Gastrocnemius medialis (tissue), 4 donors: ENCODE data around the gene ADGRF5. TPM values are rescaled to one million over a fixed set of nuclear protein-coding genes. Genes with fewer than 3 reads are reported as not detected.

Experiments
- ATAC-seq, 2 donors: fragments of 150-250 bp; one replicate each; pipeline ENCODE4 v1.9.1; 2016
- DNase-seq, 2 donors: peaks; one replicate each; pipeline ENCODE4 v3.0.0-alpha.2; 2019
- H3K27ac ChIP-seq, 4 donors: fragments of 200-600 bp; sonication (generic); 1 replicate in 1 of 4; 2 replicates in 3 of 4; pipeline ENCODE4 v1.5.1; 2016 to 2018; ENCODE audit warnings: mild to moderate bottlenecking in 2 of 4, moderate library complexity in 1 of 4
- H3K27me3 ChIP-seq, 3 donors: fragments of 200-600 bp; sonication (generic) in 2 of 3; 1 replicate in 1 of 3; 2 replicates in 2 of 3; pipeline versions ENCODE4 v1.5.1 to v1.6.0; 2016 to 2019; ENCODE audit warnings: mild to moderate bottlenecking in 1 of 3, moderate library complexity in 1 of 3
- H3K36me3 ChIP-seq, 2 donors: fragments of 200-600 bp; sonication (generic) in 1 of 2; one replicate each; pipeline ENCODE4 v1.5.1; 2017 to 2018
- H3K4me1 ChIP-seq, 2 donors: fragments of 200-600 bp; sonication (generic) in 1 of 2; one replicate each; pipeline ENCODE4 v1.5.1; 2016 to 2017; ENCODE audit warnings: mild to moderate bottlenecking in 2 of 2
- H3K4me3 ChIP-seq, 4 donors: fragments of 200-600 bp; sonication (generic) in 3 of 4; 1 replicate in 1 of 4; 2 replicates in 3 of 4; pipeline ENCODE4 v1.5.1; 2016 to 2019; ENCODE audit warnings: mild to moderate bottlenecking in 2 of 4
- H3K9me3 ChIP-seq, 3 donors: fragments of 200-600 bp; sonication (generic) in 2 of 3; 1 replicate in 1 of 3; 2 replicates in 2 of 3; pipeline ENCODE4 v1.5.1; 2016 to 2019
- CTCF ChIP-seq, 5 experiments: fragments of 450-650 bp in 3 of 5; fragments of 200-600 bp in 2 of 5; sonication (generic) in 2 of 5; IDR thresholded peaks in 4 of 5; conservative IDR thresholded peaks in 1 of 5; 1 replicate in 4 of 5; 2 replicates in 1 of 5; pipeline ENCODE4 v1.5.1; 2016 to 2019; ENCODE audit warnings: antibody characterized with exemption in 5 of 5, mild to moderate bottlenecking in 3 of 5, moderate library complexity in 3 of 5
- POLR2A ChIP-seq, 2 donors: fragments of 450-650 bp; IDR thresholded peaks; one replicate each; pipeline ENCODE4 v1.6.1; 2017; ENCODE audit warnings: antibody characterized with exemption in 2 of 2, mild to moderate bottlenecking in 2 of 2, moderate library complexity in 2 of 2
- in situ Hi-C, 4 donors: fragments of 200-750 bp; cut with MboI; loops; one replicate each; pipeline versions ENCODE4 v1.15.0 to v1.8.0; 2017; ENCODE audit warnings: low sequenced_read_pairs in 4 of 4
- intact Hi-C: fragments of 100-400 bp; cut with DNase I; formaldehyde crosslinking; loops from one replicate; pipeline ENCODE4 v1.15.1; 2023; ENCODE audit warnings: low total_unique reads
- total RNA-seq, 4 donors: library from RNA; depleted of rRNA; stranded (reverse); fragments of >200 nt; gene quantifications; one replicate each; pipeline versions ENCODE4 v1.1.0 to v1.2.3, GENCODE V29; 2016

ADGRF5 gene
- total RNA-seq, 4 donors from 2014 or later = 27.6 to 49.2 (median 41.0) TPM

GRCh38 chr6:46815130-46815529 lies 106.6 kb downstream of the ADGRF5 start:
- peaks cover 0 to 3% (median 0%) of the 10 kb centered on the region in 3 donors for H3K27me3 ChIP-seq
- no peak for ATAC-seq
- in situ Hi-C loops = no loop called here
- no peak overlapping the region for H3K4me3 ChIP-seq
- H3K4me1 ChIP-seq = no peaks in the 10 kb centered on the region
- DNase-seq = no peak
- intact Hi-C loops = no loop called here
- H3K27ac ChIP-seq = no peak overlapping the region
- TF ChIP-seq CTCF (IDR thresholded peaks at IDR 0.05 in 4 of 5, conservative IDR thresholded peaks at IDR 0.05 in 1 of 5) (no peak), POLR2A (IDR thresholded peaks at IDR 0.05) (no peak)
- no peaks in the 10 kb centered on the region for H3K36me3 ChIP-seq
- no peaks in the 10 kb centered on the region for H3K9me3 ChIP-seq

GRCh38 chr6:46808806-46809205 lies 112.9 kb downstream of the ADGRF5 start:
- DNase-seq (no peak), ATAC-seq (no peak)
- Histone ChIP-seq H3K36me3 (no peaks in the 10 kb centered on the region), H3K27ac (no peak overlapping the region), H3K4me3 (no peak overlapping the region), H3K27me3 (peaks cover 0 to 3% (median 0%) of the 10 kb centered on the region in 3 donors), H3K9me3 (no peaks in the 10 kb centered on the region), H3K4me1 (no peaks in the 10 kb centered on the region)
- intact Hi-C loops (no loop called here), in situ Hi-C loops (no loop called here)
- no peak for TF ChIP-seq POLR2A (IDR thresholded peaks at IDR 0.05)
- no peak for TF ChIP-seq CTCF (IDR thresholded peaks at IDR 0.05 in 4 of 5, conservative IDR thresholded peaks at IDR 0.05 in 1 of 5)

Other genes with a start within 250 kb of the ADGRF5 start
- gene TDRD6, start 234.1 kb downstream of the ADGRF5 start, total RNA-seq = 1 to 10 TPM in 1 of 4 donors, under 1 TPM in 3; 0.03 to 1.7 (median 0.07) TPM
- not detected for gene PLA2G7, start 186.6 kb downstream of the ADGRF5 start, total RNA-seq
- gene ANKRD66, start 175.0 kb downstream of the ADGRF5 start, total RNA-seq = not detected
- under 1 TPM in 1 of 4 donors, not detected in 3; 1.00 TPM for gene MEP1A, start 128.5 kb downstream of the ADGRF5 start, total RNA-seq
- not detected for gene ADGRF1, start 120.4 kb upstream of the ADGRF5 start, total RNA-seq